Measurements from ENCODE around the gene RICTOR. TPM values are rescaled to one million over a fixed set of nuclear protein-coding genes. Genes with fewer than 3 reads are reported as not detected.
A peak's percentile ranks its signal among the peaks of the same experiment; 100 is the strongest.

The RICTOR gene
- total RNA-seq, 2 donors from 2014 or later, result 27.6 to 31.8 TPM

DNA sequence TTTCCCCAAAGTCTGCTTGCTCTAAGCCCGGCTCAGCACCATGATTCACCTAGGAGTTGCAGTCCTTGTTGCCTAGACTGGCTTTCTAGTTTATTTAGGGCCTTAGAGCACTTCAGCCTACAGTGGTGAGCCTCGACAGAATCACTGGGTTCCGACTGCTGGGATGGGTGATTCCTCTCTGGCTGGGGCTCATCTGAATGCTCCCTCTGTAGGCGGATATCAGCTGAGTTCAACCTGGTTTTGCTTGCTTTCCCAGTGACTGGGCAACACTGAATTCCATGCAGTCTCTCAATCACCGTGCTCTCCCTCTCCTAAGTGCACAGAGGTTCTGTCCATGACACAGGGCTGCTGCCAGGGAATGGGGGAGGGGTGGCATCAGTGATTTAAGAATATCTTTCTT is 174.3 kb downstream of the RICTOR start:
- H3K27me3 ChIP-seq (ENCODE audit: control insufficient read depth, insufficient read depth, low read length, poor library complexity, severe bottlenecking), result no peaks in the 10 kb centered on the region
- no peaks in the 10 kb centered on the region for H3K4me1 Mint-ChIP-seq
- WGBS, 2 experiments (ENCODE audit: insufficient coverage in 1 of 2, insufficient read length in 1 of 2), result 86 to 90% methylated on average over 3 to 5 of the region's 5 CpGs
- no peaks in the 10 kb centered on the region for H3K36me3 ChIP-seq (ENCODE audit: control insufficient read depth, insufficient read depth, low read length)
- H3K4me1 ChIP-seq (ENCODE audit: control insufficient read depth, insufficient read depth, low read length), result no peaks in the 10 kb centered on the region
- H3K4me3 Mint-ChIP-seq, result no peak overlapping the region
- DNase-seq, result no peak
- no peak overlapping the region for H3K9ac ChIP-seq (ENCODE audit: extremely low read depth, low read length, poor library complexity, severe bottlenecking)
- TF ChIP-seq, protein P1, sequence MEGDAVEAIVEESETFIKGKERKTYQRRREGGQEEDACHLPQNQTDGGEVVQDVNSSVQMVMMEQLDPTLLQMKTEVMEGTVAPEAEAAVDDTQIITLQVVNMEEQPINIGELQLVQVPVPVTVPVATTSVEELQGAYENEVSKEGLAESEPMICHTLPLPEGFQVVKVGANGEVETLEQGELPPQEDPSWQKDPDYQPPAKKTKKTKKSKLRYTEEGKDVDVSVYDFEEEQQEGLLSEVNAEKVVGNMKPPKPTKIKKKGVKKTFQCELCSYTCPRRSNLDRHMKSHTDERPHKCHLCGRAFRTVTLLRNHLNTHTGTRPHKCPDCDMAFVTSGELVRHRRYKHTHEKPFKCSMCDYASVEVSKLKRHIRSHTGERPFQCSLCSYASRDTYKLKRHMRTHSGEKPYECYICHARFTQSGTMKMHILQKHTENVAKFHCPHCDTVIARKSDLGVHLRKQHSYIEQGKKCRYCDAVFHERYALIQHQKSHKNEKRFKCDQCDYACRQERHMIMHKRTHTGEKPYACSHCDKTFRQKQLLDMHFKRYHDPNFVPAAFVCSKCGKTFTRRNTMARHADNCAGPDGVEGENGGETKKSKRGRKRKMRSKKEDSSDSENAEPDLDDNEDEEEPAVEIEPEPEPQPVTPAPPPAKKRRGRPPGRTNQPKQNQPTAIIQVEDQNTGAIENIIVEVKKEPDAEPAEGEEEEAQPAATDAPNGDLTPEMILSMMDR (conservative IDR thresholded peaks at IDR 0.05), result peak; percentile 28
- peaks cover 13% of the 10 kb centered on the region for H3K9me3 Mint-ChIP-seq
- peaks cover 3% of the 10 kb centered on the region for H3K27me3 Mint-ChIP-seq (ENCODE audit: insufficient read depth)
- H3K36me3 Mint-ChIP-seq (ENCODE audit: low read depth), result peaks cover 2% of the 10 kb centered on the region
- H3K4me3 ChIP-seq (ENCODE audit: low read length), result no peak overlapping the region
- no peak overlapping the region for H3K27ac Mint-ChIP-seq
- no peak overlapping the region for H3K27ac ChIP-seq (ENCODE audit: low read depth, low read length)
- H3K9me3 ChIP-seq (ENCODE audit: control insufficient read depth, low read length), result peaks cover 18% of the 10 kb centered on the region

DNA sequence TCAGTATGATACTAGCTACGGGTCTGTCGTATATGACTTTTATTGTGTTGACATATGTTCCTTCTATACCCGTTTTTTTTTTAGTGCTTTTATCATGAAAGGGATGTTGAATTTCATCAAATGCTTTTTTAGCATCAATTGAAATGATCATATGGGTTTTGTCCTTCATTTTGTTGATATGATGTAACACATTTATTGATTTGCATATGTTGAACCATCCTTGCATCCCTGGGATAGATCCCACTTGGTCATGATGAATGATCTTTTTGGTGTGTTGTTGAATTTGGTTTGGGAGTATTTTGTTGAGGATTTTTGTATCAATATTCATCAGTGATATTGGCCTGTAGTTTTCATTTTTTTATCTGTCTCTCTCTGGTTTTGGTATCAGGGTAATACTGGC is 177.4 kb downstream of the RICTOR start:
- 89 to 100% methylated on average over 1 to 3 of the region's 3 CpGs for WGBS, 2 experiments (ENCODE audit: insufficient coverage in 1 of 2, insufficient read length in 1 of 2)
- H3K27me3 Mint-ChIP-seq (ENCODE audit: insufficient read depth), result peaks cover 3% of the 10 kb centered on the region
- H3K27me3 ChIP-seq (ENCODE audit: control insufficient read depth, insufficient read depth, low read length, poor library complexity, severe bottlenecking), result no peaks in the 10 kb centered on the region

DNA sequence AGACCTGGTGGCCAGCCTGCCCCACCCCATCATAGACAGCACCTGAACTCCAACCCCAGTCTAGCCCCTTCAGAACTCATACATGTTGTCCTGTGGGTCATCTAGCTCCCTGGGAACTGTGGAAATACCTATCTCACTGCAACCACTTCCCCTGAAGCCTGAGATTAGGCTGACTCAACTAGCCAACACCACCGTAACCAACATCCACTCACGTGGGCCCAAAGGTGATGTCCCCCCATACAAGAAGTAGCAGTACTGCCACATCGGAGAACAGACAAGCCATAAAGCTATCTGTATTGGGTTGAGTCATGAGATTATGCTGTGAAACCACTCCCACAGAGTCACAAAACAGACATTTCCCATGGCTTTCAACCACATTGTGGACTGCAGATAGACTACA is 181.8 kb downstream of the RICTOR start:
- DNase-seq, result no peak
- H3K27ac Mint-ChIP-seq, result no peak overlapping the region
- TF ChIP-seq, protein P1 (conservative IDR thresholded peaks at IDR 0.05), result no peak
- Histone ChIP-seq H3K27ac (ENCODE audit: low read depth, low read length) (no peak overlapping the region), H3K9ac (ENCODE audit: extremely low read depth, low read length, poor library complexity, severe bottlenecking) (no peak overlapping the region), H3K27me3 (ENCODE audit: control insufficient read depth, insufficient read depth, low read length, poor library complexity, severe bottlenecking) (no peaks in the 10 kb centered on the region), H3K4me1 (ENCODE audit: control insufficient read depth, insufficient read depth, low read length) (no peaks in the 10 kb centered on the region), H3K4me3 (ENCODE audit: low read length) (no peak overlapping the region), H3K9me3 (ENCODE audit: control insufficient read depth, low read length) (peaks cover 26% of the 10 kb centered on the region), H3K36me3 (ENCODE audit: control insufficient read depth, insufficient read depth, low read length) (no peaks in the 10 kb centered on the region)
- peaks cover 2% of the 10 kb centered on the region for H3K36me3 Mint-ChIP-seq (ENCODE audit: low read depth)
- H3K27me3 Mint-ChIP-seq (ENCODE audit: insufficient read depth), result peaks cover 3% of the 10 kb centered on the region
- no peaks in the 10 kb centered on the region for H3K4me1 Mint-ChIP-seq
- H3K4me3 Mint-ChIP-seq, result no peak overlapping the region
- peaks cover 15% of the 10 kb centered on the region for H3K9me3 Mint-ChIP-seq
- WGBS, 2 experiments (ENCODE audit: insufficient coverage in 1 of 2, insufficient read length in 1 of 2), result 95% methylated on average over 3 of the region's 3 CpGs; no CpG with 5 or more reads in 1 of the 2 experiments

More for the DNA sequence above, 177.4 kb downstream of the RICTOR start:
- H3K36me3 ChIP-seq (ENCODE audit: control insufficient read depth, insufficient read depth, low read length), result no peaks in the 10 kb centered on the region
- Mint-ChIP-seq H3K4me3 (no peak overlapping the region), H3K9me3 (peaks cover 15% of the 10 kb centered on the region), H3K36me3 (ENCODE audit: low read depth) (peaks cover 2% of the 10 kb centered on the region), H3K27ac (no peak overlapping the region), H3K4me1 (no peaks in the 10 kb centered on the region)
- H3K9ac ChIP-seq (ENCODE audit: extremely low read depth, low read length, poor library complexity, severe bottlenecking), result no peak overlapping the region
- DNase-seq, result no peak
- H3K9me3 ChIP-seq (ENCODE audit: control insufficient read depth, low read length), result peaks cover 26% of the 10 kb centered on the region
- H3K27ac ChIP-seq (ENCODE audit: low read depth, low read length), result no peak overlapping the region
- TF ChIP-seq, protein P1 (conservative IDR thresholded peaks at IDR 0.05), result no peak
- H3K4me3 ChIP-seq (ENCODE audit: low read length), result no peak overlapping the region
- H3K4me1 ChIP-seq (ENCODE audit: control insufficient read depth, insufficient read depth, low read length), result no peaks in the 10 kb centered on the region

Data from endodermal cell (in vitro differentiated cells).